Activated B cell treated with CpG ODN at 0.5 μM for 24 hours (primary cell): ENCODE results near the gene EML1. TPM values are rescaled to one million over a fixed set of nuclear protein-coding genes. Genes with fewer than 3 reads are reported as not detected.
A peak's percentile ranks its signal among the peaks of the same experiment; 100 is the strongest.

Experiments used
- ATAC-seq: fragments of 200-7000 bp; cut with Tn5 transposase; one replicate; pipeline ENCODE4 v1.10.0; 2021; ENCODE audit warnings: low read depth, mild to moderate bottlenecking, moderate library complexity
- CTCF ChIA-PET: fragments of 350-600 bp; sonication (Branson Sonifier 250); formaldehyde crosslinking; loops from one replicate; lab custom pipeline; 2021; ENCODE audit warnings: antibody characterized with exemption; lab: Charles Lee
- POLR2A ChIA-PET: fragments of 350-600 bp; sonication (Branson Sonifier 250); formaldehyde crosslinking; loops from one replicate; lab custom pipeline; 2021; ENCODE audit warnings: antibody characterized with exemption; lab: Charles Lee
- DNase-seq: peaks from one replicate; pipeline ENCODE4 v3.0.0; 2022
- H3K27ac Mint-ChIP-seq: one replicate; pipeline ENCODE4 v1.8.0; 2020; ENCODE audit warnings: mixed read lengths
- H3K27me3 Mint-ChIP-seq: one replicate; pipeline ENCODE4 v1.8.0; 2021; ENCODE audit warnings: mixed read lengths
- H3K36me3 Mint-ChIP-seq: one replicate; pipeline ENCODE4 v1.8.0; 2021; ENCODE audit warnings: low read depth, mixed read lengths
- H3K4me1 Mint-ChIP-seq: one replicate; pipeline ENCODE4 v1.8.0; 2021; ENCODE audit warnings: mixed read lengths
- H3K4me3 Mint-ChIP-seq: one replicate; pipeline ENCODE4 v1.8.0; 2020; ENCODE audit warnings: mild to moderate bottlenecking, mixed read lengths
- H3K9me3 Mint-ChIP-seq: one replicate; pipeline ENCODE4 v1.8.0; 2020; ENCODE audit warnings: mixed read lengths
- CTCF ChIP-seq: fragments of 200-600 bp; IDR thresholded peaks from one replicate; pipeline ENCODE4 v1.8.0; 2022; ENCODE audit warnings: antibody characterized with exemption, mild to moderate bottlenecking
- intact Hi-C: fragments of 100-400 bp; cut with micrococcal nuclease; formaldehyde crosslinking; loops from one replicate; pipeline ENCODE4 v1.15.1; 2024
- total RNA-seq: library from RNA; stranded (reverse); gene quantifications from 2 replicates; pipeline ENCODE4 v1.2.3, GENCODE V29; 2022

EML1 gene
- total RNA-seq, 1 donor from 2014 or later, result not detected

GRCh38 chr14:99981806-99982205 is 188.6 kb downstream of the EML1 start:
- H3K27me3 Mint-ChIP-seq, result peaks cover under 1% of the 10 kb centered on the region
- no peaks in the 10 kb centered on the region for H3K9me3 Mint-ChIP-seq
- ChIA-PET POLR2A (no interaction called here), CTCF (interaction anchor here (0.9 to 5.1 kb wide), 9 partner anchors 13 to 212 kb away, joined by 3 to 49 read pairs (median 5); no protein-coding TSS in a partner anchor)
- H3K4me3 Mint-ChIP-seq, result no peak overlapping the region
- intact Hi-C loops, result loop anchor here (1.0 to 10.0 kb wide), 9 partner anchors 11 to 1683 kb away; no protein-coding TSS in a partner anchor
- ATAC-seq, result no peak
- H3K4me1 Mint-ChIP-seq, result no peaks in the 10 kb centered on the region
- no peak overlapping the region for H3K27ac Mint-ChIP-seq
- TF ChIP-seq CTCF, result no peak
- DNase-seq, result no peak
- H3K36me3 Mint-ChIP-seq, result no peaks in the 10 kb centered on the region

- H3K9me3 Mint-ChIP-seq, result no peaks in the 10 kb centered on the region
- intact Hi-C loops, result loop anchor here (1.0 to 10.0 kb wide), 9 partner anchors 11 to 1682 kb away; no protein-coding TSS in a partner anchor
- TF ChIP-seq CTCF, result peak; percentile 88
- ChIA-PET POLR2A (interaction anchor here (1.6 kb wide), 1 partner anchor 210 kb away, joined by 4 read pairs; no protein-coding TSS in a partner anchor), CTCF (interaction anchor here (0.8 to 5.1 kb wide), 14 partner anchors 10 to 264 kb away, joined by 3 to 49 read pairs (median 5); partner anchors contain the start of gene EVL)
- H3K4me3 Mint-ChIP-seq, result no peak overlapping the region
- DNase-seq, result no peak
- H3K27me3 Mint-ChIP-seq, result no peaks in the 10 kb centered on the region
- H3K36me3 Mint-ChIP-seq, result no peaks in the 10 kb centered on the region
- ATAC-seq, result peak; percentile 98
- H3K27ac Mint-ChIP-seq, result no peak overlapping the region
- no peaks in the 10 kb centered on the region for H3K4me1 Mint-ChIP-seq
Observed at GRCh38 chr14:99982537-99983250, 189.5 kb downstream of the EML1 start.

- no peak overlapping the region for H3K27ac Mint-ChIP-seq
- intact Hi-C loops, result loop anchor here (2.0 to 10.0 kb wide), 3 partner anchors 89 to 1681 kb away; no protein-coding TSS in a partner anchor
- H3K27me3 Mint-ChIP-seq, result no peaks in the 10 kb centered on the region
- CTCF ChIA-PET, result interaction anchor here (0.8 to 5.1 kb wide), 12 partner anchors 11 to 394 kb away, joined by 3 to 49 read pairs (median 5); partner anchors contain the start of gene EVL
- DNase-seq (no peak), ATAC-seq (no peak)
- H3K36me3 Mint-ChIP-seq, result no peaks in the 10 kb centered on the region
- TF ChIP-seq CTCF, result no peak
- H3K4me1 Mint-ChIP-seq, result no peaks in the 10 kb centered on the region
- H3K9me3 Mint-ChIP-seq, result no peaks in the 10 kb centered on the region
- POLR2A ChIA-PET, result interaction anchor here (1.6 kb wide), 1 partner anchor 209 kb away, joined by 4 read pairs; no protein-coding TSS in a partner anchor
- no peak overlapping the region for H3K4me3 Mint-ChIP-seq
Observed at GRCh38 chr14:99983251-99984015, 190.2 kb downstream of the EML1 start.

- no peak for TF ChIP-seq CTCF
- H3K36me3 Mint-ChIP-seq, result no peaks in the 10 kb centered on the region
- DNase-seq, result no peak
- intact Hi-C loops, result loop anchor here (5.0 to 10.0 kb wide), 2 partner anchors 303 to 1681 kb away; no protein-coding TSS in a partner anchor
- ChIA-PET POLR2A (interaction anchor here (1.6 kb wide), 1 partner anchor 209 kb away, joined by 4 read pairs; no protein-coding TSS in a partner anchor), CTCF (interaction anchor here (1.2 to 5.1 kb wide), 6 partner anchors 18 to 394 kb away, joined by 3 to 49 read pairs (median 8); no protein-coding TSS in a partner anchor)
- no peak overlapping the region for H3K4me3 Mint-ChIP-seq
- no peaks in the 10 kb centered on the region for H3K4me1 Mint-ChIP-seq
- ATAC-seq, result no peak
- no peak overlapping the region for H3K27ac Mint-ChIP-seq
- no peaks in the 10 kb centered on the region for H3K9me3 Mint-ChIP-seq
- H3K27me3 Mint-ChIP-seq, result no peaks in the 10 kb centered on the region
Observed at GRCh38 chr14:99984036-99984435, 190.8 kb downstream of the EML1 start.
